Mammary epithelial cell (primary cell): ENCODE data around the gene TRIP11.

Experiments
- CTCF ChIP-seq, 2 donors: IDR thresholded peaks in 1 of 2; conservative IDR thresholded peaks in 1 of 2; 2 replicates each; pipeline ENCODE4 v1.5.1; 2011 to 2012; ENCODE audit warnings: inconsistent platforms in 2 of 2, low read length in 2 of 2, mild to moderate bottlenecking in 2 of 2, control low read depth in 1 of 2, low read depth in 1 of 2; ENCODE audit not compliant: insufficient read depth in 1 of 2; ENCODE audit errors: extremely low read depth in 1 of 2
- EZH2 ChIP-seq: IDR thresholded peaks from 2 replicates; pipeline ENCODE4 v1.6.1; 2012; ENCODE audit warnings: low read length, inconsistent platforms, borderline replicate concordance

GRCh38 chr14:91997492-91997891, 42.4 kb downstream of the TRIP11 start:
- no peak for TF ChIP-seq CTCF (conservative IDR thresholded peaks at IDR 0.05 in 1 of 2, IDR thresholded peaks at IDR 0.05 in 1 of 2; ENCODE audit: extremely low read depth in 1 of 2, insufficient read depth in 1 of 2, low read depth in 1 of 2, low read length in 2 of 2)
- no peak for TF ChIP-seq EZH2
